B cell (primary cell): ENCODE measurements around the gene ST8SIA2. TPM values are rescaled to one million over a fixed set of nuclear protein-coding genes. Genes with fewer than 3 reads are reported as not detected.

Experiments used
- ATAC-seq: fragments of 200-7000 bp; cut with Tn5 transposase; one replicate; pipeline ENCODE4 v1.10.0; 2021; ENCODE audit warnings: low read depth, mild to moderate bottlenecking, moderate number of reproducible peaks, moderate library complexity
- CTCF ChIA-PET: fragments of 350-600 bp; sonication (Branson Sonifier 250); formaldehyde crosslinking; loops from one replicate; lab custom pipeline; 2021; ENCODE audit warnings: antibody characterized with exemption, inconsistent platforms; lab: Charles Lee
- POLR2A ChIA-PET: fragments of 350-600 bp; sonication (Branson Sonifier 250); formaldehyde crosslinking; loops from one replicate; lab custom pipeline; 2021; ENCODE audit warnings: antibody characterized with exemption; lab: Charles Lee
- DNase-seq: peaks from one replicate; pipeline ENCODE4 v3.0.0; 2013
- H2AFZ ChIP-seq: 2 replicates; pipeline ENCODE4 v1.6.1; 2012; ENCODE audit warnings: mild to moderate bottlenecking, low read depth, low read length; ENCODE audit not compliant: insufficient read depth, poor library complexity, severe bottlenecking
- H3K27ac ChIP-seq, 2 donors: 1 replicate in 1 of 2; 2 replicates in 1 of 2; pipeline ENCODE4 v1.5.1; 2012 to 2013; ENCODE audit warnings: low read length in 2 of 2, mild to moderate bottlenecking in 2 of 2, moderate library complexity in 1 of 2
- H3K27me3 ChIP-seq, 4 experiments: fragments of 200-600 bp in 1 of 4; sonication (generic) in 1 of 4; replicated peaks in 1 of 4; 1 replicate in 2 of 4; 2 replicates in 2 of 4; pipeline versions ENCODE4 v1.6.1 to v1.7.0; 2013 to 2016; ENCODE audit warnings: low read length in 3 of 4, mild to moderate bottlenecking in 2 of 4, mixed read lengths in 1 of 4, moderate library complexity in 1 of 4; ENCODE audit not compliant: insufficient read depth in 4 of 4, control insufficient read depth in 3 of 4; ENCODE audit errors: control extremely low read depth in 1 of 4
- H3K36me3 ChIP-seq, 2 experiments: replicated peaks in 1 of 2; 1 replicate in 1 of 2; 2 replicates in 1 of 2; pipeline versions ENCODE4 v1.6.1 to v1.7.1; 2013; ENCODE audit warnings: low read length in 1 of 2; ENCODE audit not compliant: insufficient read depth in 2 of 2, control insufficient read depth in 1 of 2; ENCODE audit errors: control extremely low read depth in 1 of 2, extremely low read depth in 1 of 2
- H3K4me1 ChIP-seq, 2 donors: fragments of 200-600 bp in 1 of 2; sonication (generic) in 1 of 2; 1 replicate in 1 of 2; 2 replicates in 1 of 2; pipeline versions ENCODE4 v1.5.1 to v1.6.1; 2013 to 2017; ENCODE audit warnings: low read length in 2 of 2; ENCODE audit not compliant: control insufficient read depth in 2 of 2, insufficient read depth in 2 of 2
- H3K4me2 ChIP-seq: replicated peaks from 2 replicates; pipeline ENCODE3; 2012; ENCODE audit warnings: mild to moderate bottlenecking, low read depth, low read length; ENCODE audit not compliant: poor library complexity, severe bottlenecking
- H3K4me3 ChIP-seq, 5 experiments: fragments of 200-600 bp in 1 of 5; sonication (generic) in 1 of 5; 1 replicate in 3 of 5; 2 replicates in 2 of 5; pipeline versions ENCODE4 v1.5.1 to v1.7.0; 2011 to 2016; ENCODE audit warnings: low read length in 4 of 5, mild to moderate bottlenecking in 4 of 5, low read depth in 2 of 5, control low read depth in 1 of 5, moderate library complexity in 1 of 5; ENCODE audit not compliant: insufficient read depth in 1 of 5; ENCODE audit errors: control extremely low read depth in 1 of 5, extremely low read depth in 1 of 5
- H3K79me2 ChIP-seq: fragments of 200-600 bp; sonication (generic); one replicate; pipeline ENCODE4 v1.6.0; 2016; ENCODE audit warnings: low read length; ENCODE audit not compliant: control insufficient read depth, insufficient read depth
- H3K9ac ChIP-seq: fragments of 200-600 bp; sonication (generic); 2 replicates; pipeline ENCODE4 v1.6.1; 2017; ENCODE audit warnings: mild to moderate bottlenecking, low read length, moderate library complexity
- H3K9me3 ChIP-seq, 3 donors: one replicate each; pipeline versions ENCODE4 v1.6.1 to v1.7.1; 2013; ENCODE audit warnings: low read length in 2 of 3; ENCODE audit not compliant: control insufficient read depth in 2 of 3, insufficient read depth in 1 of 3; ENCODE audit errors: control extremely low read depth in 1 of 3
- H4K20me1 ChIP-seq: 2 replicates; pipeline ENCODE4 v1.6.0; 2012; ENCODE audit warnings: mild to moderate bottlenecking, low read length; ENCODE audit not compliant: insufficient read depth, control insufficient read depth, poor library complexity, severe bottlenecking
- H3K27ac Mint-ChIP-seq: one replicate; pipeline ENCODE4 v1.8.0; 2021; ENCODE audit warnings: mixed read lengths
- H3K27me3 Mint-ChIP-seq: one replicate; pipeline ENCODE4 v1.8.0; 2021; ENCODE audit warnings: mixed read lengths
- H3K4me1 Mint-ChIP-seq: one replicate; pipeline ENCODE4 v1.8.0; 2021; ENCODE audit warnings: mixed read lengths
- H3K4me3 Mint-ChIP-seq: one replicate; pipeline ENCODE4 v1.8.0; 2021; ENCODE audit warnings: mixed read lengths
- H3K9me3 Mint-ChIP-seq: one replicate; pipeline ENCODE4 v1.8.0; 2022; ENCODE audit warnings: mixed read lengths; ENCODE audit not compliant: insufficient read depth
- CTCF ChIP-seq: fragments of 200-600 bp; IDR thresholded peaks from one replicate; pipeline ENCODE4 v1.8.0; 2022; ENCODE audit warnings: antibody characterized with exemption, mild to moderate bottlenecking
- EZH2 ChIP-seq: IDR thresholded peaks from 2 replicates; pipeline ENCODE4 v1.6.1; 2012; ENCODE audit warnings: borderline replicate concordance, low read depth, mild to moderate bottlenecking, moderate library complexity, low read length; ENCODE audit not compliant: insufficient read depth, poor library complexity, severe bottlenecking
- WGBS: methylation state at CpG from one replicate; pipeline ENCODE4 v1.1.5; 2013; ENCODE audit warnings: missing lambda C conversion rate; ENCODE audit not compliant: insufficient coverage; 5-methylcytosine and 5-hydroxymethylcytosine counted together
- intact Hi-C: fragments of 100-400 bp; cut with micrococcal nuclease; formaldehyde crosslinking; loops from one replicate; pipeline ENCODE4 v1.10.0; 2022
- polyA plus RNA-seq: library from polyadenylated mRNA; depleted of rRNA; stranded (reverse); fragments of >200 nt; gene quantifications from 2 replicates; pipeline ENCODE4 v1.2.3, GENCODE V29; 2012
- total RNA-seq, 2 donors: library from RNA; stranded (reverse); fragments of 120-200 nt in 1 of 2; gene quantifications; 1 replicate in 1 of 2; 2 replicates in 1 of 2; pipeline versions ENCODE4 v1.2.3 to v1.2.4, GENCODE V29; 2013 to 2022

ST8SIA2 gene
- total and polyA plus RNA-seq, 2 donors (not counting 1 experiment from before 2014, with no cell fraction given) = not detected

- Mint-ChIP-seq H3K4me1 (no peaks in the 10 kb centered on the region), H3K27ac (no peak overlapping the region), H3K4me3 (no peak overlapping the region), H3K9me3 (no peaks in the 10 kb centered on the region), H3K27me3 (no peaks in the 10 kb centered on the region)
- Histone ChIP-seq H3K79me2 (no peaks in the 10 kb centered on the region), H2AFZ (no peak overlapping the region), H3K27ac (no peak overlapping the region), H3K4me3 (no peak overlapping the region), H3K9ac (no peak overlapping the region), H3K27me3 (no peaks in the 10 kb centered on the region), H3K4me2 (no peak overlapping the region), H3K9me3 (peaks cover 0 to 6% (median 0%) of the 10 kb centered on the region in 3 donors), H4K20me1 (no peaks in the 10 kb centered on the region), H3K36me3 (no peaks in the 10 kb centered on the region), H3K4me1 (no peaks in the 10 kb centered on the region)
- ChIA-PET CTCF (no interaction called here), POLR2A (no interaction called here)
- DNase-seq (no peak), ATAC-seq (no peak)
- 91% methylated on average over 21 of the region's 21 CpGs for WGBS
- TF ChIP-seq CTCF = no peak
- no peak for TF ChIP-seq EZH2
- intact Hi-C loops = no loop called here
These were observed 51.0 kb downstream of the ST8SIA2 start for GRCh38 chr15:92444631-92445030.

- intact Hi-C loops = no loop called here
- no peaks in the 10 kb centered on the region for H3K4me1 ChIP-seq
- Mint-ChIP-seq H3K4me3 (no peak overlapping the region), H3K27me3 (peaks cover 14% of the 10 kb centered on the region), H3K4me1 (no peaks in the 10 kb centered on the region), H3K27ac (no peak overlapping the region), H3K9me3 (no peaks in the 10 kb centered on the region)
- CTCF ChIA-PET = no interaction called here
- no peak overlapping the region for H3K27ac ChIP-seq
- no peaks in the 10 kb centered on the region for H4K20me1 ChIP-seq
- DNase-seq (no peak), ATAC-seq (no peak)
- H3K9me3 ChIP-seq = peaks cover 0 to 6% (median 0%) of the 10 kb centered on the region in 3 donors
- H3K9ac ChIP-seq = no peak overlapping the region
- no peaks in the 10 kb centered on the region for H3K79me2 ChIP-seq
- H3K36me3 ChIP-seq = no peaks in the 10 kb centered on the region
- POLR2A ChIA-PET = no interaction called here
- no peak overlapping the region for H3K4me2 ChIP-seq
- no peak overlapping the region for H2AFZ ChIP-seq
- H3K27me3 ChIP-seq = no peaks in the 10 kb centered on the region
- H3K4me3 ChIP-seq = no peak overlapping the region
- WGBS = 92% methylated on average over 6 of the region's 6 CpGs
- TF ChIP-seq EZH2 (no peak), CTCF (no peak)
These were observed 54.7 kb downstream of the ST8SIA2 start for GRCh38 chr15:92448370-92448769.
